IPS-11a (cell line): ENCODE results near the gene C2CD2.
"Not testable (repeated sequence)": the region's sequence is repeated elsewhere in the genome, so short reads cannot be mapped to it uniquely, and the experiment has no call there.

Experiments
- H3K4me3 ChIP-seq: one replicate; pipeline ENCODE4 v1.5.1; 2013; ENCODE audit warnings: low read depth, low read length, control low read depth

C2CD2 gene

GRCh38 chr21:41975391-41976272 is 21.8 kb upstream of the C2CD2 start:
- H3K4me3 ChIP-seq, result no peak overlapping the region

GRCh38 chr21:41974752-41975053 is 20.9 kb upstream of the C2CD2 start:
- H3K4me3 ChIP-seq, result no peak overlapping the region

- H3K4me3 ChIP-seq, result no peak overlapping the region
Observed at GRCh38 chr21:41973861-41974751, 20.3 kb upstream of the C2CD2 start.

- no peak overlapping the region for H3K4me3 ChIP-seq
Observed at GRCh38 chr21:41973427-41973831, 19.6 kb upstream of the C2CD2 start.

GRCh38 chr21:41972511-41973205 is 18.8 kb upstream of the C2CD2 start:
- H3K4me3 ChIP-seq, result no peak overlapping the region

GRCh38 chr21:41971891-41972290 is 18.1 kb upstream of the C2CD2 start:
- no peak overlapping the region for H3K4me3 ChIP-seq

- no peak overlapping the region for H3K4me3 ChIP-seq
Observed at GRCh38 chr21:41970751-41971653, 17.2 kb upstream of the C2CD2 start.

- no peak overlapping the region for H3K4me3 ChIP-seq
Observed at GRCh38 chr21:41970106-41970391, 16.2 kb upstream of the C2CD2 start.

GRCh38 chr21:41967708-41968107 is 13.9 kb upstream of the C2CD2 start:
- H3K4me3 ChIP-seq, result no peak overlapping the region

GRCh38 chr21:41966872-41967621 is 13.2 kb upstream of the C2CD2 start:
- no peak overlapping the region for H3K4me3 ChIP-seq

GRCh38 chr21:41966041-41966833 is 12.4 kb upstream of the C2CD2 start:
- H3K4me3 ChIP-seq, result no peak overlapping the region

- no peak overlapping the region for H3K4me3 ChIP-seq
Observed at GRCh38 chr21:41965461-41966013, 11.7 kb upstream of the C2CD2 start.

GRCh38 chr21:41965045-41965444 is 11.2 kb upstream of the C2CD2 start:
- H3K4me3 ChIP-seq, result no peak overlapping the region

- H3K4me3 ChIP-seq, result no peak overlapping the region
Observed at GRCh38 chr21:41964171-41964570, 10.4 kb upstream of the C2CD2 start.

- H3K4me3 ChIP-seq, result no peak overlapping the region
Observed at GRCh38 chr21:41962425-41962966, 8.7 kb upstream of the C2CD2 start.

- no peak overlapping the region for H3K4me3 ChIP-seq
Observed at GRCh38 chr21:41961753-41962152, 7.9 kb upstream of the C2CD2 start.

GRCh38 chr21:41961282-41961701 is 7.5 kb upstream of the C2CD2 start:
- no peak overlapping the region for H3K4me3 ChIP-seq

- H3K4me3 ChIP-seq, result no peak overlapping the region
Observed at GRCh38 chr21:41960386-41960785, 6.6 kb upstream of the C2CD2 start.

- H3K4me3 ChIP-seq, result not testable (repeated sequence)
Observed at GRCh38 chr21:41959697-41960096, 5.9 kb upstream of the C2CD2 start.
